Measurements from ENCODE around the gene GAGE10.
"Not testable (repeated sequence)": the region's sequence is repeated elsewhere in the genome, so short reads cannot be mapped to it uniquely, and the experiment has no call there.

GAGE10 gene

GRCh38 chrX:49276671-49277534 lies 26.5 kb upstream of the GAGE10 start:
- no peak for DNase-seq (ENCODE audit: low spot score)

GRCh38 chrX:49277535-49277830 lies 26.0 kb upstream of the GAGE10 start:
- no peak for DNase-seq (ENCODE audit: low spot score)

GRCh38 chrX:49278081-49278480 lies 25.4 kb upstream of the GAGE10 start:
- DNase-seq (ENCODE audit: low spot score), result no peak

- DNase-seq (ENCODE audit: low spot score), result no peak
These were observed 20.8 kb upstream of the GAGE10 start for GRCh38 chrX:49282647-49283011.

GRCh38 chrX:49284212-49284611 lies 19.2 kb upstream of the GAGE10 start:
- DNase-seq (ENCODE audit: low spot score), result no peak

GRCh38 chrX:49286136-49286535 lies 17.3 kb upstream of the GAGE10 start:
- no peak for DNase-seq (ENCODE audit: low spot score)

GRCh38 chrX:49286581-49286980 lies 16.9 kb upstream of the GAGE10 start:
- no peak for DNase-seq (ENCODE audit: low spot score)

- DNase-seq (ENCODE audit: low spot score), result no peak
These were observed 15.8 kb upstream of the GAGE10 start for GRCh38 chrX:49287665-49288064.

- DNase-seq (ENCODE audit: low spot score), result no peak
These were observed 13.2 kb upstream of the GAGE10 start for GRCh38 chrX:49290215-49290614.

- DNase-seq (ENCODE audit: low spot score), result no peak
These were observed 11.7 kb upstream of the GAGE10 start for GRCh38 chrX:49291615-49292337.

- DNase-seq (ENCODE audit: low spot score), result no peak
These were observed 10.8 kb upstream of the GAGE10 start for GRCh38 chrX:49292400-49293362.

GRCh38 chrX:49299293-49299692 lies 4.2 kb upstream of the GAGE10 start:
- DNase-seq (ENCODE audit: low spot score), result not testable (repeated sequence)

- DNase-seq (ENCODE audit: low spot score), result no peak
These were observed 2.7 kb upstream of the GAGE10 start for GRCh38 chrX:49300703-49301102.

GRCh38 chrX:49307775-49308174 lies 4.3 kb downstream of the GAGE10 start:
- DNase-seq (ENCODE audit: low spot score), result not testable (repeated sequence)

- no peak for DNase-seq (ENCODE audit: low spot score)
These were observed 5.3 kb downstream of the GAGE10 start for GRCh38 chrX:49308604-49309269.

- DNase-seq (ENCODE audit: low spot score), result no peak
These were observed 6.0 kb downstream of the GAGE10 start for GRCh38 chrX:49309401-49309981.

- no peak for DNase-seq (ENCODE audit: low spot score)
These were observed 6.9 kb downstream of the GAGE10 start for GRCh38 chrX:49310371-49310770.

- no peak for DNase-seq (ENCODE audit: low spot score)
These were observed 8.7 kb downstream of the GAGE10 start for GRCh38 chrX:49312176-49312575.

- no peak for DNase-seq (ENCODE audit: low spot score)
These were observed 12.6 kb downstream of the GAGE10 start for GRCh38 chrX:49316085-49316484.

GRCh38 chrX:49321737-49322136 lies 18.3 kb downstream of the GAGE10 start, which contains the start of gene GAGE12J:
Gene GAGE12J, plus strand, starts transcription at chrX:49322037. Its CDS starts 1,157 bp downstream, at chrX:49323194.
- DNase-seq (ENCODE audit: low spot score), result not testable (repeated sequence)

- not testable (repeated sequence) for DNase-seq (ENCODE audit: low spot score)
These were observed 18.8 kb downstream of the GAGE10 start for GRCh38 chrX:49322266-49322665.

All from putamen (tissue), 1 donor.